ENCODE measurements around the gene CERS6.

- TF ChIP-seq CTCF (IDR thresholded peaks at IDR 0.05): no peak
- no peak for TF ChIP-seq POLR2A (IDR thresholded peaks at IDR 0.05)
- no peak for TF ChIP-seq POLR2AphosphoS5 (IDR thresholded peaks at IDR 0.05)
- TF ChIP-seq EP300 (IDR thresholded peaks at IDR 0.05): no peak
Measured at GRCh38 chr2:168427451-168427850, 28.6 kb upstream of the CERS6 start.
